Right lobe of liver (tissue), 6 donors: ENCODE data around the gene DAP. TPM values are rescaled to one million over a fixed set of nuclear protein-coding genes. Genes with fewer than 3 reads are reported as not detected.

Experiments used
- ATAC-seq, 4 donors: fragments of 200-7000 bp; cut with Tn5 transposase; one replicate each; pipeline ENCODE4 v1.9.1; 2020; ENCODE audit warnings: mild to moderate bottlenecking in 4 of 4, moderate library complexity in 4 of 4
- DNase-seq, 3 donors: peaks; one replicate each; pipeline ENCODE4 v3.0.0-alpha.2; 2020
- H3K27ac ChIP-seq, 3 donors: fragments of 200-600 bp; one replicate each; pipeline ENCODE4 v1.8.0; 2022
- H3K27me3 ChIP-seq, 2 donors: fragments of 200-600 bp; one replicate each; pipeline ENCODE4 v1.8.0; 2022
- H3K36me3 ChIP-seq, 4 donors: fragments of 200-600 bp; sonication (generic) in 1 of 4; one replicate each; pipeline versions ENCODE4 v1.5.1 to v1.8.0; 2017 to 2022; ENCODE audit warnings: control low read depth in 1 of 4
- H3K4me1 ChIP-seq, 4 donors: fragments of 200-600 bp; sonication (generic) in 1 of 4; one replicate each; pipeline versions ENCODE4 v1.5.1 to v1.8.0; 2017 to 2022; ENCODE audit warnings: control low read depth in 1 of 4
- H3K4me3 ChIP-seq, 3 donors: fragments of 200-600 bp; one replicate each; pipeline ENCODE4 v1.8.0; 2022
- H3K9me3 ChIP-seq, 4 donors: fragments of 200-600 bp; sonication (generic) in 1 of 4; one replicate each; pipeline versions ENCODE4 v1.5.1 to v1.8.0; 2017 to 2022; ENCODE audit warnings: control low read depth in 1 of 4
- CTCF ChIP-seq, 4 donors: fragments of 200-600 bp in 3 of 4; fragments of 450-650 bp in 1 of 4; IDR thresholded peaks; one replicate each; pipeline versions ENCODE4 v1.5.1 to v1.8.0; 2016 to 2022; ENCODE audit warnings: antibody characterized with exemption in 4 of 4, mild to moderate bottlenecking in 2 of 4
- POLR2A ChIP-seq: fragments of 450-650 bp; IDR thresholded peaks from one replicate; pipeline ENCODE4 v1.6.1; 2017; ENCODE audit warnings: antibody characterized with exemption, mild to moderate bottlenecking
- WGBS: methylation state at CpG from one replicate; pipeline ENCODE4 v1.1.6; 2018; ENCODE audit warnings: low coverage, low lambda C conversion rate; ENCODE audit not compliant: insufficient coverage; ENCODE audit errors: missing lambda C conversion rate; 5-methylcytosine and 5-hydroxymethylcytosine counted together
- intact Hi-C, 2 donors: fragments of 100-400 bp; cut with DNase I; formaldehyde crosslinking; loops; one replicate each; pipeline versions ENCODE4 v1.11.2 to v1.14.1; 2022
- total RNA-seq, 6 experiments: library from RNA; depleted of rRNA in 2 of 6; stranded (reverse); fragments of >200 nt in 2 of 6; fragmentation: NEBNext Ultra II Directional in 3 of 6; extraction: Animal tissue kit (Norgen Biotek cat#: 25700) in 3 of 6; gene quantifications; one replicate each; pipeline versions ENCODE4 v1.1.0 to v1.2.4, GENCODE V29; 2016 to 2023
- donor health status: DM: no; HTN: yes; CAD: no.
- donor health status: DM: no; HTN: no; CAD: no.
- donor health status: DM: no; HTN: no; CAD: no.
- donor health status: DM: no; HTN: yes; CAD: no.
- donor health status: DM: no; HTN: yes; CAD: no.

Gene DAP
- total RNA-seq, 6 experiments from 2014 or later: 97.0 to 126 (median 104) TPM

- Histone ChIP-seq H3K4me1 (peaks cover 0 to under 1% (median 0%) of the 10 kb centered on the region in 4 donors), H3K36me3 (peaks cover 0 to 30% (median 15%) of the 10 kb centered on the region in 4 donors), H3K9me3 (no peaks in the 10 kb centered on the region), H3K27me3 (no peaks in the 10 kb centered on the region), H3K4me3 (no peak overlapping the region), H3K27ac (no peak overlapping the region)
- ATAC-seq (no peak), DNase-seq (no peak)
- 94% methylated on average over 3 of the region's 7 CpGs for WGBS
- TF ChIP-seq CTCF (IDR thresholded peaks at IDR 0.05) (no peak), POLR2A (no peak)
- intact Hi-C loops: no loop called here
These were observed 83.5 kb downstream of the DAP start for GRCh38 chr5:10677533-10677932.

GRCh38 chr5:10676946-10677345 lies 84.1 kb downstream of the DAP start:
- Histone ChIP-seq H3K36me3 (peaks cover 0 to 27% (median 12%) of the 10 kb centered on the region in 4 donors), H3K4me3 (no peak overlapping the region), H3K9me3 (no peaks in the 10 kb centered on the region), H3K4me1 (peaks cover 0 to 6% (median 2%) of the 10 kb centered on the region in 4 donors), H3K27me3 (no peaks in the 10 kb centered on the region), H3K27ac (no peak overlapping the region)
- ATAC-seq (no peak), DNase-seq (no peak)
- TF ChIP-seq CTCF (IDR thresholded peaks at IDR 0.05) (no peak), POLR2A (no peak)
- 86% methylated on average over 1 of the region's 1 CpG for WGBS
- intact Hi-C loops: no loop called here

- no peak for TF ChIP-seq CTCF (IDR thresholded peaks at IDR 0.05)
- TF ChIP-seq POLR2A: no peak
- ATAC-seq (no peak), DNase-seq (no peak)
- intact Hi-C loops: no loop called here
- Histone ChIP-seq H3K9me3 (no peaks in the 10 kb centered on the region), H3K4me3 (no peak overlapping the region), H3K27me3 (no peaks in the 10 kb centered on the region), H3K4me1 (peaks cover 0 to 9% (median 4%) of the 10 kb centered on the region in 4 donors), H3K27ac (no peak overlapping the region), H3K36me3 (peaks cover 0 to 27% (median 10%) of the 10 kb centered on the region in 4 donors)
- WGBS: 87% methylated on average over 3 of the region's 4 CpGs
These were observed 84.8 kb downstream of the DAP start for GRCh38 chr5:10676224-10676623.

- no peak for DNase-seq
- TF ChIP-seq CTCF (IDR thresholded peaks at IDR 0.05) (no peak), POLR2A (no peak)
- intact Hi-C loops: no loop called here
- H3K27me3 ChIP-seq: no peaks in the 10 kb centered on the region
- no peak for ATAC-seq
- H3K9me3 ChIP-seq: no peaks in the 10 kb centered on the region
- H3K36me3 ChIP-seq: peaks cover 0 to 19% (median 6%) of the 10 kb centered on the region in 4 donors
- H3K27ac ChIP-seq: no peak overlapping the region
- H3K4me1 ChIP-seq: peaks cover 0 to 9% (median 4%) of the 10 kb centered on the region in 4 donors
- WGBS: 82% methylated on average over 6 of the region's 14 CpGs
- H3K4me3 ChIP-seq: no peak overlapping the region
These were observed 85.8 kb downstream of the DAP start for GRCh38 chr5:10675177-10675700.
